ENCODE results near the gene MAPT.
"Not testable (repeated sequence)": the region's sequence is repeated elsewhere in the genome, so short reads cannot be mapped to it uniquely, and the experiment has no call there.

The MAPT gene

DNA sequence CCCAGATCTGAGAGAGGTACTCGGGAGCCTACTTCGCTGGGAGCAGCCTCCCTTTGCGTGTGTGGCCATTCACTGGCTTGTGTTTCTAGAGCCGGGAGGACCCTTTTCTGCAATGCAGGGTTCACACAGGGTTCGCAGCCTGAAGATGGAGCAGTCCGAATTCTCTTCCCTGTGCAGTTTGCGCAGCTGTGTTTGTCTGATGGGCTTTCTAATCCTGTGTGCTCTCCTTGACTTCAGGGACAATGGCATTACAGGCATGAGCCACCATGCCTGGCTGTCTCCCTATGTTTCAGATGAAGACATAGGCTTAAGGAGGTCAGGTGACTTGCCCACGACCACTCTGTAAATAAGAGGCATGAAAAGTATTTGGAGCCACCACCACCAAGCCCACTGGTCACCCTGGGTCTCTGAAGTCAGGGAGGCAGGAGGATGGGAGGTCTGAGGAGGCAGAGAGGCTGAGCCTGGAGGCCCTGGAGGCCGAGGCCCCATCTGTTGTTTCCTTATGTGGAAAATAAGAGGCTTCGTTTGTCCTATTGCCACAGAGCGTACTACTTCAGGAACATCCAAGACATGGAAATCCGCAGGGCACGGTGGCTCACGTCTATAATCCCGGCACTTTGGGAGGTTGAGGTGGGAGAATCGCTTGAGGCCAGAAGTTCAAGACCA is 99.7 kb downstream of the MAPT start:
- DNase-seq (ENCODE audit: low spot score) = no peak

DNA sequence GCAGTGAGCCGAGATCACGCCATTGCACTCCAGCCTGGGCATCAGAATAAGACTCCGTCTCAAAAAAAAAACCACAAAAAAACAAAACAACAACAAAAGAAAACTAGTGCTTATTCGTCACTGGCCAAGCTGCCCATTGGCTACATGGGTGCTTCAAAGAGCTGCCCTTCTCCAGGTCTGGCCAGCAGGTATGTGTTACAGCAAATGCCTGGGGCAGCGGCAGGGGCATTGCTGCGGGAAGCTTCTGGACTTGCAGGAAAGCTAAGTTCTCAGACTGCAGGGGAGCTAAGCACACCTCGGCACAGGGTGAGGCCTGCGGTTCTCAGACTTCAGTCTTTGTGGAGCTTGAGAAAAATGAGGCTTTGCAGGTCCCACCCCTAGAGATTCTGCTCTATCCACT is 100.6 kb downstream of the MAPT start:
- no peak for DNase-seq (ENCODE audit: low spot score)

DNA sequence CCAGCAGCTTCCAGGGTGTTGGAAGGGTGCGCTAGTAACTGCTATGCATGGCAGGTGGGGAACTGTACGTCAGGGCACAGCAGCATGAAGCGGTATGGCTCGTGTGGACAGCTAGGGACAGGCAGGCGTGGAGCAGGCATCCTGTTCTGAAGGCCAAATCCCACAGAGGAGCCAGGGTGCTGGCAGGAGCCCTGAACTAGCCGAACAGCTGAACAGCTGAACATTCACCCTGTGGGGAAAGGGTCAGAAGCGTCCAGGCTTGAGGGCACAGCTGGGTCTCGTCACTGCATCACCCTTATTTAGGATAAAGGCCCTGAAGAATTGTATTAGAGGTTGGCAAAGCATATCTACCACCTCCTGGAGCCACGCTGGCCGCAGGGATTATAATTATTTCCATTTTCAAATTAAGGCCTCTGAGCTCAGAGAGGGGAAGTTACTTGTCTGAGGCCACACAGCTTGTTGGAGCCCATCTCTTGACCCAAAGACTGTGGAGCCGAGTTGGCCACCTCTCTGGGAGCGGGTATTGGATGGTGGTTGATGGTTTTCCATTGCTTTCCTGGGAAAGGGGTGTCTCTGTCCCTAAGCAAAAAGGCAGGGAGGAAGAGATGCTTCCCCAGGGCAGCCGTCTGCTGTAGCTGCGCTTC is 101.4 kb downstream of the MAPT start:
- no peak for DNase-seq (ENCODE audit: low spot score)

DNA sequence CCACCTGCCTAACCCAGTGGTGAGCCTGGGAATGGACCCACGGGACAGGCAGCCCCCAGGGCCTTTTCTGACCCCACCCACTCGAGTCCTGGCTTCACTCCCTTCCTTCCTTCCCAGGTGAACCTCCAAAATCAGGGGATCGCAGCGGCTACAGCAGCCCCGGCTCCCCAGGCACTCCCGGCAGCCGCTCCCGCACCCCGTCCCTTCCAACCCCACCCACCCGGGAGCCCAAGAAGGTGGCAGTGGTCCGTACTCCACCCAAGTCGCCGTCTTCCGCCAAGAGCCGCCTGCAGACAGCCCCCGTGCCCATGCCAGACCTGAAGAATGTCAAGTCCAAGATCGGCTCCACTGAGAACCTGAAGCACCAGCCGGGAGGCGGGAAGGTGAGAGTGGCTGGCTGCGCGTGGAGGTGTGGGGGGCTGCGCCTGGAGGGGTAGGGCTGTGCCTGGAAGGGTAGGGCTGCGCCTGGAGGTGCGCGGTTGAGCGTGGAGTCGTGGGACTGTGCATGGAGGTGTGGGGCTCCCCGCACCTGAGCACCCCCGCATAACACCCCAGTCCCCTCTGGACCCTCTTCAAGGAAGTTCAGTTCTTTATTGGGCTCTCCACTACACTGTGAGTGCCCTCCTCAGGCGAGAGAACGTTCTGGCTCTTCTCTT is 102.1 kb downstream of the MAPT start:
- DNase-seq (ENCODE audit: low spot score) = no peak

DNA sequence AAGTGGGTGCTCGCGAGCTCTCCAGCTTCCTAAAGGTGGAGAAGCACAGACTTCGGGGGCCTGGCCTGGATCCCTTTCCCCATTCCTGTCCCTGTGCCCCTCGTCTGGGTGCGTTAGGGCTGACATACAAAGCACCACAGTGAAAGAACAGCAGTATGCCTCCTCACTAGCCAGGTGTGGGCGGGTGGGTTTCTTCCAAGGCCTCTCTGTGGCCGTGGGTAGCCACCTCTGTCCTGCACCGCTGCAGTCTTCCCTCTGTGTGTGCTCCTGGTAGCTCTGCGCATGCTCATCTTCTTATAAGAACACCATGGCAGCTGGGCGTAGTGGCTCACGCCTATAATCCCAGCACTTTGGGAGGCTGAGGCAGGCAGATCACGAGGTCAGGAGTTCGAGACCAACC is 102.8 kb downstream of the MAPT start:
- DNase-seq (ENCODE audit: low spot score) = no peak

DNA sequence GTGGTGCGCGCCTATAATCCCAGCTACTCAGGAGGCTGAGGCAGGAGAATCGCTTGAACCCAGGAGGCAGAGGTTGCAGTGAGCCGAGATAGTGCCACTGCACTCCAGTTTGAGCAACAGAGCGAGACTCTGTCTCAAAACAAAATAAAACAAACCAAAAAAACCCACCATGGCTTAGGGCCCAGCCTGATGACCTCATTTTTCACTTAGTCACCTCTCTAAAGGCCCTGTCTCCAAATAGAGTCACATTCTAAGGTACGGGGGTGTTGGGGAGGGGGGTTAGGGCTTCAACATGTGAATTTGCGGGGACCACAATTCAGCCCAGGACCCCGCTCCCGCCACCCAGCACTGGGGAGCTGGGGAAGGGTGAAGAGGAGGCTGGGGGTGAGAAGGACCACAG is 103.3 kb downstream of the MAPT start:
- no peak for DNase-seq (ENCODE audit: low spot score)

DNA sequence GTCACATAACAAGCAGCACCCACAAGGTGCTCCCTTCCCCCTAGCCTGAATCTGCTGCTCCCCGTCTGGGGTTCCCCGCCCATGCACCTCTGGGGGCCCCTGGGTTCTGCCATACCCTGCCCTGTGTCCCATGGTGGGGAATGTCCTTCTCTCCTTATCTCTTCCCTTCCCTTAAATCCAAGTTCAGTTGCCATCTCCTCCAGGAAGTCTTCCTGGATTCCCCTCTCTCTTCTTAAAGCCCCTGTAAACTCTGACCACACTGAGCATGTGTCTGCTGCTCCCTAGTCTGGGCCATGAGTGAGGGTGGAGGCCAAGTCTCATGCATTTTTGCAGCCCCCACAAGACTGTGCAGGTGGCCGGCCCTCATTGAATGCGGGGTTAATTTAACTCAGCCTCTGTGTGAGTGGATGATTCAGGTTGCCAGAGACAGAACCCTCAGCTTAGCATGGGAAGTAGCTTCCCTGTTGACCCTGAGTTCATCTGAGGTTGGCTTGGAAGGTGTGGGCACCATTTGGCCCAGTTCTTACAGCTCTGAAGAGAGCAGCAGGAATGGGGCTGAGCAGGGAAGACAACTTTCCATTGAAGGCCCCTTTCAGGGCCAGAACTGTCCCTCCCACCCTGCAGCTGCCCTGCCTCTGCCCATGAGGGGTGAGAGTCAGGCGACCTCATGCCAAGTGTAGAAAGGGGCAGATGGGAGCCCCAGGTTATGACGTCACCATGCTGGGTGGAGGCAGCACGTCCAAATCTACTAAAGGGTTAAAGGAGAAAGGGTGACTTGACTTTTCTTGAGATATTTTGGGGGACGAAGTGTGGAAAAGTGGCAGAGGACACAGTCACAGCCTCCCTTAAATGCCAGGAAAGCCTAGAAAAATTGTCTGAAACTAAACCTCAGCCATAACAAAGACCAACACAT is 104.9 kb downstream of the MAPT start, which contains the start of gene STH:
STH (plus strand) TSS at position 264 of the 913 bp plus-strand sequence; CDS start at position 294, 30 bp downstream.
- DNase-seq (ENCODE audit: low spot score) = no peak

DNA sequence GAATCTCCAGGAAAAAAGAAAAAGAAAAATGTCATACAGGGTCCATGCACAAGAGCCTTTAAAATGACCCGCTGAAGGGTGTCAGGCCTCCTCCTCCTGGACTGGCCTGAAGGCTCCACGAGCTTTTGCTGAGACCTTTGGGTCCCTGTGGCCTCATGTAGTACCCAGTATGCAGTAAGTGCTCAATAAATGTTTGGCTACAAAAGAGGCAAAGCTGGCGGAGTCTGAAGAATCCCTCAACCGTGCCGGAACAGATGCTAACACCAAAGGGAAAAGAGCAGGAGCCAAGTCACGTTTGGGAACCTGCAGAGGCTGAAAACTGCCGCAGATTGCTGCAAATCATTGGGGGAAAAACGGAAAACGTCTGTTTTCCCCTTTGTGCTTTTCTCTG is 105.5 kb downstream of the MAPT start:
- DNase-seq (ENCODE audit: low spot score) = no peak

DNA sequence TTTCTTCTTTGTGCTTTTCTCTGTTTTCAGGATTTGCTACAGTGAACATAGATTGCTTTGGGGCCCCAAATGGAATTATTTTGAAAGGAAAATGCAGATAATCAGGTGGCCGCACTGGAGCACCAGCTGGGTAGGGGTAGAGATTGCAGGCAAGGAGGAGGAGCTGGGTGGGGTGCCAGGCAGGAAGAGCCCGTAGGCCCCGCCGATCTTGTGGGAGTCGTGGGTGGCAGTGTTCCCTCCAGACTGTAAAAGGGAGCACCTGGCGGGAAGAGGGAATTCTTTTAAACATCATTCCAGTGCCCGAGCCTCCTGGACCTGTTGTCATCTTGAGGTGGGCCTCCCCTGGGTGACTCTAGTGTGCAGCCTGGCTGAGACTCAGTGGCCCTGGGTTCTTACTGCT is 105.9 kb downstream of the MAPT start:
- no peak for DNase-seq (ENCODE audit: low spot score)

DNA sequence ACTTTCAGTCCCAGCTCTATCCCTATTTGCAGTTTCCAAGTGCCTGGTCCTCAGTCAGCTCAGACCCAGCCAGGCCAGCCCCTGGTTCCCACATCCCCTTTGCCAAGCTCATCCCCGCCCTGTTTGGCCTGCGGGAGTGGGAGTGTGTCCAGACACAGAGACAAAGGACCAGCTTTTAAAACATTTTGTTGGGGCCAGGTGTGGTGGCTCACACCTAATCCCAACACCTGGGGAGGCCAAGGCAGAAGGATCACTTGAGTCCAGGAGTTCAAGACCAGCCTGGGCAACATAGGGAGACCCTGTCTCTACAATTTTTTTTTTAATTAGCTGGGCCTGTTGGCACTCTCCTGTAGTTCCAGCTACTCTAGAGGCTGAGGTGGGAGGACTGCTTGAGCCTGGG is 106.4 kb downstream of the MAPT start:
- no peak for DNase-seq (ENCODE audit: low spot score)

DNA sequence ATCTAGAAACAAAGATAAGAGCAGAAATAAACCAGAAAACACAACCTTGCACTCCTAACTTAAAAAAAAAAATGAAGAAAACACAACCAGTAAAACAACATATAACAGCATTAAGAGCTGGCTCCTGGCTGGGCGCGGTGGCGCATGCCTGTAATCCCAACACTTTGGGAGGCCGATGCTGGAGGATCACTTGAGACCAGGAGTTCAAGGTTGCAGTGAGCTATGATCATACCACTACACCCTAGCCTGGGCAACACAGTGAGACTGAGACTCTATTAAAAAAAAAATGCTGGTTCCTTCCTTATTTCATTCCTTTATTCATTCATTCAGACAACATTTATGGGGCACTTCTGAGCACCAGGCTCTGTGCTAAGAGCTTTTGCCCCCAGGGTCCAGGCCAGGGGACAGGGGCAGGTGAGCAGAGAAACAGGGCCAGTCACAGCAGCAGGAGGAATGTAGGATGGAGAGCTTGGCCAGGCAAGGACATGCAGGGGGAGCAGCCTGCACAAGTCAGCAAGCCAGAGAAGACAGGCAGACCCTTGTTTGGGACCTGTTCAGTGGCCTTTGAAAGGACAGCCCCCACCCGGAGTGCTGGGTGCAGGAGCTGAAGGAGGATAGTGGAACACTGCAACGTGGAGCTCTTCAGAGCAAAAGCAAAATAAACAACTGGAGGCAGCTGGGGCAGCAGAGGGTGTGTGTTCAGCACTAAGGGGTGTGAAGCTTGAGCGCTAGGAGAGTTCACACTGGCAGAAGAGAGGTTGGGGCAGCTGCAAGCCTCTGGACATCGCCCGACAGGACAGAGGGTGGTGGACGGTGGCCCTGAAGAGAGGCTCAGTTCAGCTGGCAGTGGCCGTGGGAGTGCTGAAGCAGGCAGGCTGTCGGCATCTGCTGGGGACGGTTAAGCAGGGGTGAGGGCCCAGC is 107.3 kb downstream of the MAPT start:
- peak; percentile 44 for DNase-seq (ENCODE audit: low spot score)

DNA sequence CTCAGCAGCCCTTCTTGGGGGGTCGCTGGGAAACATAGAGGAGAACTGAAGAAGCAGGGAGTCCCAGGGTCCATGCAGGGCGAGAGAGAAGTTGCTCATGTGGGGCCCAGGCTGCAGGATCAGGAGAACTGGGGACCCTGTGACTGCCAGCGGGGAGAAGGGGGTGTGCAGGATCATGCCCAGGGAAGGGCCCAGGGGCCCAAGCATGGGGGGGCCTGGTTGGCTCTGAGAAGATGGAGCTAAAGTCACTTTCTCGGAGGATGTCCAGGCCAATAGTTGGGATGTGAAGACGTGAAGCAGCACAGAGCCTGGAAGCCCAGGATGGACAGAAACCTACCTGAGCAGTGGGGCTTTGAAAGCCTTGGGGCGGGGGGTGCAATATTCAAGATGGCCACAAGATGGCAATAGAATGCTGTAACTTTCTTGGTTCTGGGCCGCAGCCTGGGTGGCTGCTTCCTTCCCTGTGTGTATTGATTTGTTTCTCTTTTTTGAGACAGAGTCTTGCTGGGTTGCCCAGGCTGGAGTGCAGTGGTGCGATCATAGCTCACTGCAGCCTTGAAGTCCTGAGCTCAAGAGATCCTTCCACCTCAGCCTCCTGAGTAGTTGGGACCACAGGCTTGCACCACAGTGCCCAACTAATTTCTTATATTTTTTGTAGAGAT is 108.1 kb downstream of the MAPT start:
- peak; percentile 76 for DNase-seq (ENCODE audit: low spot score)

DNA sequence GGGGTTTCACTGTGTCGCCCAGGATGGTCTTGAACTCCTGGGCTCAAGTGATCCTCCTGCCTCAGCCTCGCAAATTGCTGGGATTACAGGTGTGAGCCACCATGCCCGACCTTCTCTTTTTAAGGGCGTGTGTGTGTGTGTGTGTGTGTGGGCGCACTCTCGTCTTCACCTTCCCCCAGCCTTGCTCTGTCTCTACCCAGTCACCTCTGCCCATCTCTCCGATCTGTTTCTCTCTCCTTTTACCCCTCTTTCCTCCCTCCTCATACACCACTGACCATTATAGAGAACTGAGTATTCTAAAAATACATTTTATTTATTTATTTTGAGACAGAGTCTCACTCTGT is 108.6 kb downstream of the MAPT start:
- DNase-seq (ENCODE audit: low spot score) = no peak

DNA sequence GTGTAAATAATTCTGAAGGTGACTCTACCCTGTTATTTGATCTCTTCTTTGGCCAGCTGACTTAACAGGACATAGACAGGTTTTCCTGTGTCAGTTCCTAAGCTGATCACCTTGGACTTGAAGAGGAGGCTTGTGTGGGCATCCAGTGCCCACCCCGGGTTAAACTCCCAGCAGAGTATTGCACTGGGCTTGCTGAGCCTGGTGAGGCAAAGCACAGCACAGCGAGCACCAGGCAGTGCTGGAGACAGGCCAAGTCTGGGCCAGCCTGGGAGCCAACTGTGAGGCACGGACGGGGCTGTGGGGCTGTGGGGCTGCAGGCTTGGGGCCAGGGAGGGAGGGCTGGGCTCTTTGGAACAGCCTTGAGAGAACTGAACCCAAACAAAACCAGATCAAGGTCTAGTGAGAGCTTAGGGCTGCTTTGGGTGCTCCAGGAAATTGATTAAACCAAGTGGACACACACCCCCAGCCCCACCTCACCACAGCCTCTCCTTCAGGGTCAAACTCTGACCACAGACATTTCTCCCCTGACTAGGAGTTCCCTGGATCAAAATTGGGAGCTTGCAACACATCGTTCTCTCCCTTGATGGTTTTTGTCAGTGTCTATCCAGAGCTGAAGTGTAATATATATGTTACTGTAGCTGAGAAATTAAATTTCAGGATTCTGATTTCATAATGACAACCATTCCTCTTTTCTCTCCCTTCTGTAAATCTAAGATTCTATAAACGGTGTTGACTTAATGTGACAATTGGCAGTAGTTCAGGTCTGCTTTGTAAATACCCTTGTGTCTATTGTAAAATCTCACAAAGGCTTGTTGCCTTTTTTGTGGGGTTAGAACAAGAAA is 109.8 kb downstream of the MAPT start:
- peak; percentile 92 for DNase-seq (ENCODE audit: low spot score)

DNA sequence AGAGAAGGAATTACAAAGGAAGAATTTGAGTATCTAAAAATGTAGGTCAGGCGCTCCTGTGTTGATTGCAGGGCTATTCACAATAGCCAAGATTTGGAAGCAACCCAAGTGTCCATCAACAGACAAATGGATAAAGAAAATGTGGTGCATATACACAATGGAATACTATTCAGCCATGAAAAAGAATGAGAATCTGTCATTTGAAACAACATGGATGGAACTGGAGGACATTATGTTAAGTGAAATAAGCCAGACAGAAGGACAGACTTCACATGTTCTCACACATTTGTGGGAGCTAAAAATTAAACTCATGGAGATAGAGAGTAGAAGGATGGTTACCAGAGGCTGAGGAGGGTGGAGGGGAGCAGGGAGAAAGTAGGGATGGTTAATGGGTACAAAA is 111.7 kb downstream of the MAPT start:
- DNase-seq (ENCODE audit: low spot score) = not testable (repeated sequence)

DNA sequence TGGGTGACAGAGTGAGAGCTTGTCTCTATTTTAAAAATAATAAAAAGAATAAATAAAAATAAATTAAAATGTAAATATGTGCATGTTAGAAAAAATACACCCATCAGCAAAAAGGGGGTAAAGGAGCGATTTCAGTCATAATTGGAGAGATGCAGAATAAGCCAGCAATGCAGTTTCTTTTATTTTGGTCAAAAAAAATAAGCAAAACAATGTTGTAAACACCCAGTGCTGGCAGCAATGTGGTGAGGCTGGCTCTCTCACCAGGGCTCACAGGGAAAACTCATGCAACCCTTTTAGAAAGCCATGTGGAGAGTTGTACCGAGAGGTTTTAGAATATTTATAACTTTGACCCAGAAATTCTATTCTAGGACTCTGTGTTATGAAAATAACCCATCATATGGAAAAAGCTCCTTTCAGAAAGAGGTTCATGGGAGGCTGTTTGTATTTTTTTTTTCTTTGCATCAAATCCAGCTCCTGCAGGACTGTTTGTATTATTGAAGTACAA is 113.2 kb downstream of the MAPT start:
- DNase-seq (ENCODE audit: low spot score) = no peak

DNA sequence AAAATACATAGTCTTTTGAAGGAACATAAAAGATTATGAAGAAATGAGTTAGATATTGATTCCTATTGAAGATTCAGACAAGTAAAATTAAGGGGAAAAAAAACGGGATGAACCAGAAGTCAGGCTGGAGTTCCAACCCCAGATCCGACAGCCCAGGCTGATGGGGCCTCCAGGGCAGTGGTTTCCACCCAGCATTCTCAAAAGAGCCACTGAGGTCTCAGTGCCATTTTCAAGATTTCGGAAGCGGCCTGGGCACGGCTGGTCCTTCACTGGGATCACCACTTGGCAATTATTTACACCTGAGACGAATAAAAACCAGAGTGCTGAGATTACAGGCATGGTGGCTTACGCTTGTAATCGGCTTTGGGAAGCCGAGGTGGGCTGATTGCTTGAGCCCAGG is 114.2 kb downstream of the MAPT start:
- DNase-seq (ENCODE audit: low spot score) = no peak

DNA sequence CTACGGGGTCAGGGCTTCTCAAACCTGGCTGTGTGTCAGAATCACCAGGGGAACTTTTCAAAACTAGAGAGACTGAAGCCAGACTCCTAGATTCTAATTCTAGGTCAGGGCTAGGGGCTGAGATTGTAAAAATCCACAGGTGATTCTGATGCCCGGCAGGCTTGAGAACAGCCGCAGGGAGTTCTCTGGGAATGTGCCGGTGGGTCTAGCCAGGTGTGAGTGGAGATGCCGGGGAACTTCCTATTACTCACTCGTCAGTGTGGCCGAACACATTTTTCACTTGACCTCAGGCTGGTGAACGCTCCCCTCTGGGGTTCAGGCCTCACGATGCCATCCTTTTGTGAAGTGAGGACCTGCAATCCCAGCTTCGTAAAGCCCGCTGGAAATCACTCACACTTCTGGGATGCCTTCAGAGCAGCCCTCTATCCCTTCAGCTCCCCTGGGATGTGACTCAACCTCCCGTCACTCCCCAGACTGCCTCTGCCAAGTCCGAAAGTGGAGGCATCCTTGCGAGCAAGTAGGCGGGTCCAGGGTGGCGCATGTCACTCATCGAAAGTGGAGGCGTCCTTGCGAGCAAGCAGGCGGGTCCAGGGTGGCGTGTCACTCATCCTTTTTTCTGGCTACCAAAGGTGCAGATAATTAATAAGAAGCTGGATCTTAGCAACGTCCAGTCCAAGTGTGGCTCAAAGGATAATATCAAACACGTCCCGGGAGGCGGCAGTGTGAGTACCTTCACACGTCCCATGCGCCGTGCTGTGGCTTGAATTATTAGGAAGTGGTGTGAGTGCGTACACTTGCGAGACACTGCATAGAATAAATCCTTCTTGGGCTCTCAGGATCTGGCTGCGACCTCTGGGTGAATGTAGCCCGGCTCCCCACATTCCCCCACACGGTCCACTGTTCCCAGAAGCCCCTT is 115.6 kb downstream of the MAPT start:
- DNase-seq (ENCODE audit: low spot score) = peak; percentile 57
